Activated naive CD4-positive, alpha-beta T cell treated with anti-CD3 and anti-CD28 coated beads, Interleukin-2, amount 50 U/mL, for 72 hours (primary cell): ENCODE data around the gene LRRC4C. TPM values are rescaled to one million over a fixed set of nuclear protein-coding genes. Genes with fewer than 3 reads are reported as not detected.
"Not testable (repeated sequence)": the region's sequence is repeated elsewhere in the genome, so short reads cannot be mapped to it uniquely, and the experiment has no call there.

Experiments
- ATAC-seq, 2 donors: fragments of 150-1000 bp; cut with Tn5 transposase; 2 replicates each; pipeline ENCODE4 v1.10.0; 2021; ENCODE audit warnings: mild to moderate bottlenecking in 2 of 2, moderate library complexity in 2 of 2
- DNase-seq, 2 donors: peaks; one replicate each; pipeline ENCODE4 v3.0.0; 2021 to 2022; ENCODE audit warnings: low spot score in 2 of 2
- H3K27ac Mint-ChIP-seq, 2 donors: one replicate each; pipeline ENCODE4 v1.8.0; 2022; ENCODE audit warnings: mild to moderate bottlenecking in 2 of 2, mixed read lengths in 2 of 2
- H3K36me3 Mint-ChIP-seq, 2 donors: one replicate each; pipeline ENCODE4 v1.8.0; 2022; ENCODE audit warnings: mixed read lengths in 2 of 2
- H3K9me3 Mint-ChIP-seq, 2 donors: one replicate each; pipeline ENCODE4 v1.8.0; 2022; ENCODE audit warnings: mixed read lengths in 2 of 2
- total RNA-seq, 2 donors: library from RNA; stranded (reverse); gene quantifications; one replicate each; pipeline ENCODE4 v1.2.3, GENCODE V29; 2022

Gene LRRC4C
- total RNA-seq, 2 donors from 2014 or later: not detected

- Mint-ChIP-seq H3K27ac (no peak overlapping the region), H3K9me3 (peaks cover 17 to 19% of the 10 kb centered on the region in 2 donors), H3K36me3 (peaks cover 0 to 14% of the 10 kb centered on the region in 2 donors)
- DNase-seq (no peak), ATAC-seq (no peak)
Measured at GRCh38 chr11:40867991-40868632, 591.3 kb downstream of the LRRC4C start.

- H3K27ac Mint-ChIP-seq, DNase-seq, H3K36me3 Mint-ChIP-seq, ATAC-seq, H3K9me3 Mint-ChIP-seq: not testable (repeated sequence)
Measured at GRCh38 chr11:40857754-40858153, 601.7 kb downstream of the LRRC4C start.

GRCh38 chr11:40842750-40843339 lies 616.6 kb downstream of the LRRC4C start:
- Mint-ChIP-seq H3K36me3 (peaks cover 0 to 11% of the 10 kb centered on the region in 2 donors), H3K27ac (no peak overlapping the region), H3K9me3 (peaks cover 20 to 28% of the 10 kb centered on the region in 2 donors)
- ATAC-seq (no peak), DNase-seq (no peak)

DNA sequence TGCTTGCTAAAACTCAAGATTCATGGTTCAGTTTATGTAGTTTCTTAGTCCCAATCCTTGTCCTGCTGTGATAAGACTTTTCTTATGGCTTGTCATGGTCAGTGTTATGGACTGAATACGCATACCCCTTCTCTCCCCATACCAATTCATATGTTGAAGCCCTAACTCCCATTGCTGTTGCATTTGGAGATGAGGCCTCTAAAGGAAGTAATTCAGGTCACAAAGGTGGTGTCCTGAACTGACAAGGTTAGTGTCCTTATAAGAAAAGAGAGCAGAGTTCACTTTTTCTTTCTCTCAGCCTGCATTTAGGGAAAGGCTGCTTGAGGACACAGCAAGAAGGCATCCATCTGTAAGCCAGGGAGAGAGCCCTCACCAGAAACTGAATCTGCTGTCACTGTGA lies 618.2 kb downstream of the LRRC4C start:
- Mint-ChIP-seq H3K27ac (no peak overlapping the region), H3K36me3 (peaks cover 0 to 4% of the 10 kb centered on the region in 2 donors), H3K9me3 (peaks cover 13 to 15% of the 10 kb centered on the region in 2 donors)
- DNase-seq (no peak), ATAC-seq (no peak)

DNA sequence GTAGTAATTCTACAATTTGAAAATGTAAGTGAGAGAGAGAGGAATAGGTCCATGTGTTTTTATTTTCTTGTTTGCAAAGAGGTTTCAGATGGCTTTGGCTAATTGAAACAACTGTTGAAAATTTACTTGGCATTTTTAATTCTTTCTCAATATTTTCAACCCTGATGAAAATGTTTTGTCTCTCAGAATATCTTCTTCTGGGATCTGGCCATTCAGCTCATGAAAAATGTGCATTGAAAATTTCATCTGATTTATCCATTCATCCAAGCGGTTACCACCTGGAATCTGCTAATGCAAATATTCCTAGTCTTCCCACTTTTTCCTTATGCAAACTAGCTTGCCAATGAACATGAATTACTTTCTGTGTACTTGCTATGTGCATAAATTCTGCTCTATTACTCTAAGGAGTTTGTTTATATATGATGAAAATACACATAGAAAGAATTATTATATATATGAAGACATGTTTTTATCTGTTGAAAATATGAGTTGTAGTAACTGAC lies 621.2 kb downstream of the LRRC4C start:
- DNase-seq: no peak
- H3K36me3 Mint-ChIP-seq: no peaks in the 10 kb centered on the region
- ATAC-seq: no peak
- no peak overlapping the region for H3K27ac Mint-ChIP-seq
- H3K9me3 Mint-ChIP-seq: peaks cover 12 to 15% of the 10 kb centered on the region in 2 donors

- DNase-seq (no peak), ATAC-seq (no peak)
- peaks cover 4 to 7% of the 10 kb centered on the region in 2 donors for H3K9me3 Mint-ChIP-seq
- H3K36me3 Mint-ChIP-seq: no peaks in the 10 kb centered on the region
- H3K27ac Mint-ChIP-seq: no peak overlapping the region
Measured at GRCh38 chr11:40827116-40827515, 632.3 kb downstream of the LRRC4C start.

DNA sequence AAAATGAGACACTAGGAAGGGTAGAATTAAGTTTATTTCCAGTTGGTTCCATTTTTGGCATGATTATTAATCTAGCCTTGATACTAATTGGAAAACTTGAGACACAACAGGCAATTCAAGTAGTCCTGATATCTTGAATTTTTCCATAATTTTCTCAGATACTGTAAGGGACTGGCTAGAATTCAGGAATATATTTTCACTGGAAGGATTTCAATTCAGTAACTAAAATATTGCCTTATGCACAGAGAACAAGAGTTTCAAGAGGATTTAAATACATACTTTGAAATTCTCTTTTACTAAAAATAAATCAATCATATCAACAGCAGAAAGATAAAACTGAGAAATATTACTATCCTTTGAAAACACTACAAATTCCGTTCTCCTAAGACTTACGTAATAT lies 632.9 kb downstream of the LRRC4C start:
- H3K9me3 Mint-ChIP-seq: peaks cover 3 to 9% of the 10 kb centered on the region in 2 donors

DNA sequence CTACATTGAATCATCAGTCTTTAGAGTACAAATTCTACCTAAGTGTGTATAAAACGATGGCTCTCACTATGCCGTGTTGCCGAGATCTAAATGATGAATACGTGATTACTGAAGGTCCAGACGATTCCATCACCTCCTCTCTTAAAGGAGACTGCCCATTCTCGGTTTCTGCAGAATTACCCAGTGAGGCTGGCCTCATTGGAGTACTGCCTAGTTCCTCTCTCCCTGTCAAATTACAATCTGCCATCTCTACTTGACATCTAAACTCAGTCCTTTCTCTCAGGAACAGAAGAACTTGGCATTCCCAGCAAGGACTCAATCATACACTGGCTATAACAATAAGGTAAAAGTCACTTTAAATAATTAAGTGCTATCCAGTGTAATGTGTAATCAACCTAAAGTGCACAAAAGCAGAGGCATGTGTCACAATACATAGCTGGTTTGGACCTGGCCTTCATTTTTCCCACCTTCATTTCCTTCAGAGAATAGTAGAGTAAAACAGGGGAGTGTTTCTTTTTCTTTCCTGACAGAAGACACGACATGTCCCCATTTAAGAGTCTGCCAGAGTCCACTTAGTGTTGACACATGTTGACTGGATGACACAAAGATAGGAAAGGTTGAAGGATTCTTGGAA lies 634.1 kb downstream of the LRRC4C start:
- ATAC-seq: no peak
- Mint-ChIP-seq H3K36me3 (no peaks in the 10 kb centered on the region), H3K27ac (no peak overlapping the region), H3K9me3 (peaks cover 0 to 9% of the 10 kb centered on the region in 2 donors)
- DNase-seq: no peak

More for the DNA sequence above, 632.9 kb downstream of the LRRC4C start:
- DNase-seq (no peak), ATAC-seq (no peak)
- Mint-ChIP-seq H3K36me3 (no peaks in the 10 kb centered on the region), H3K27ac (no peak overlapping the region)

GRCh38 chr11:40819230-40819629 lies 640.2 kb downstream of the LRRC4C start:
- H3K27ac Mint-ChIP-seq: no peak overlapping the region
- ATAC-seq (no peak), DNase-seq (no peak)
- peaks cover 21 to 30% of the 10 kb centered on the region in 2 donors for H3K9me3 Mint-ChIP-seq
- peaks cover 0 to 4% of the 10 kb centered on the region in 2 donors for H3K36me3 Mint-ChIP-seq

DNA sequence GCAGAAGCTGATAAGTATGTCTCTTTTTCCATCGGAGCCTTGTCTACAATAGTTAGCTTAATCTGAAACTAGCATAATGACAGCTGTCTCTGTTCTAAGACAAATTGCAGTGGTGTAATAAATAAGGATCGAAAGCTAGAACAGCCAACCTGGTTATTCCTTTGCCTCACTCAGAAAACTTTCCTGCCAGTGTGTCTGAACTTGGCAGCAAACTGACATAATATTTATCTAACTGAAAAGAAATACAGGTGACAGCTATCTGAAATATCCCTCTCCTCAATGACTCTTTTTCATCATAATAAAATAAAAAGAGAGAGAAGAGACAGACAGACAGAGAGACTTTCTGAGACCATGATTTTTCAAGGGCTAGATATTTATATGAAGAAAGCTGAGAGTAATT lies 642.5 kb downstream of the LRRC4C start:
- H3K9me3 Mint-ChIP-seq: peaks cover 21 to 26% of the 10 kb centered on the region in 2 donors
- ATAC-seq (no peak), DNase-seq (no peak)
- no peak overlapping the region for H3K27ac Mint-ChIP-seq
- H3K36me3 Mint-ChIP-seq: peaks cover 0 to 4% of the 10 kb centered on the region in 2 donors

- no peak for ATAC-seq
- H3K36me3 Mint-ChIP-seq: peaks cover 0 to 4% of the 10 kb centered on the region in 2 donors
- H3K9me3 Mint-ChIP-seq: peaks cover 26 to 29% of the 10 kb centered on the region in 2 donors
- no peak for DNase-seq
- no peak overlapping the region for H3K27ac Mint-ChIP-seq
Measured at GRCh38 chr11:40797981-40798380, 661.5 kb downstream of the LRRC4C start.

DNA sequence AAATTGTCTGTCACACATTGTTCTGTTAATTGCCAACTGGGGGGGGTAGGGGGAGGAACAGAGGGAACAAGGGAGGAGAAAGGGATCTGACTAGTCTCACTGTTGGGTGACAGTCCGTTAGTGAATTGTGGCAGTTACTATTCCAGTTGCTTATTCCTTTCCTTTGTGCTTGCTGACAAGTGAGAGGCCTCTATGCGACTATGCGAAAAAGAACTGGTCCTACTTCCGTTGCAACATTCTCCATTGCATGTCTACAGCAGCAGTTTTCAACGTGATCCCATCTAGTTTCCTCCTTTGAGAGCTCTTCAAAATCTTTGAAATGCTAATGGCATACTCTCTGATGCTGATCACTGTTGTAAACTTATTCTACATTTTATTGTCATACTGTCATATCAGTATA lies 672.2 kb downstream of the LRRC4C start:
- Mint-ChIP-seq H3K9me3 (peaks cover 23 to 29% of the 10 kb centered on the region in 2 donors), H3K27ac (no peak overlapping the region), H3K36me3 (no peaks in the 10 kb centered on the region)
- DNase-seq (no peak), ATAC-seq (no peak)

GRCh38 chr11:40763046-40763445 lies 696.4 kb downstream of the LRRC4C start:
- ATAC-seq: no peak
- no peak overlapping the region for H3K27ac Mint-ChIP-seq
- no peaks in the 10 kb centered on the region for H3K36me3 Mint-ChIP-seq
- peaks cover 7 to 12% of the 10 kb centered on the region in 2 donors for H3K9me3 Mint-ChIP-seq
- DNase-seq: no peak

- Mint-ChIP-seq H3K9me3 (peaks cover 10 to 11% of the 10 kb centered on the region in 2 donors), H3K27ac (no peak overlapping the region), H3K36me3 (no peaks in the 10 kb centered on the region)
- DNase-seq (no peak), ATAC-seq (no peak)
Measured at GRCh38 chr11:40759341-40759740, 700.1 kb downstream of the LRRC4C start.

DNA sequence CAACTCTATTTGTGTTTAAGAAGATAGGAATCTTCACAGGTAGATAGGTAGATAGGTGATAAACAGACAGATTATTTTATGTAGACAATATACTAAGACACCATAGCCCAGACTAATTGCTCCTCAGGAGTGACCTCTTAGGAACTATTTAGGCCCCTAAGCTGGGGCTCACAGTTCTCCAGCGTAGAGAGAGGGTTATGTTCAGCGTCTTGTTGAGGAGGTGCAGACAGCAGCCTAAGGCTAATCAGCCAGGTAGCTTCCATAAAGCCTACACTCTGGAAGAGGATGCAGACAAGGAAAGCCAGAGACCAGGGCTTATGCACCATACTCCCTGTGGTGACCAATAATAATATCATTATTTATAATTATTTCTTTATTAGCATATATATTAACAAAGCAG lies 705.2 kb downstream of the LRRC4C start:
- Mint-ChIP-seq H3K27ac (no peak overlapping the region), H3K36me3 (no peaks in the 10 kb centered on the region), H3K9me3 (peaks cover 16 to 19% of the 10 kb centered on the region in 2 donors)
- DNase-seq (no peak), ATAC-seq (no peak)

DNA sequence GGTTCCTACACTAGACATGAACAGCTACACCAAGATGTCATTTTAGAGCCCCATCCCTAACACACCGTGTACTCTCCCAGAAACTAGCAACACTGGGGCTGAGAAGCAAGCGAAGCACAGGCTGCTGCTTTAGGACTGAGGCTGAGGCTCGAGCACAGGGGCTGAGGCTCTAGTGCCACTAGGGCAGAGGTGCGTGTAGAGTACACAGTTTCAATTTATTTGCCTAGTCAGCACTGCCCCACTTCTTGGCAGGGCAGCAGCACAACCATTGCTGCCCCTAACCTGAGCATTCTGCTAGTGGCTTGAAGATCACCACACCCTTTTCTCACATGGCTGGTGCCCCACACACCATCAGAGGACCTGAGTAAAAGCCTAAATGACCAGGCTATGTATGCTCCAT lies 713.2 kb downstream of the LRRC4C start:
- DNase-seq (no peak), ATAC-seq (no peak)
- H3K36me3 Mint-ChIP-seq: peaks cover 0 to 5% of the 10 kb centered on the region in 2 donors
- H3K27ac Mint-ChIP-seq: no peak overlapping the region
- peaks cover 16 to 21% of the 10 kb centered on the region in 2 donors for H3K9me3 Mint-ChIP-seq

DNA sequence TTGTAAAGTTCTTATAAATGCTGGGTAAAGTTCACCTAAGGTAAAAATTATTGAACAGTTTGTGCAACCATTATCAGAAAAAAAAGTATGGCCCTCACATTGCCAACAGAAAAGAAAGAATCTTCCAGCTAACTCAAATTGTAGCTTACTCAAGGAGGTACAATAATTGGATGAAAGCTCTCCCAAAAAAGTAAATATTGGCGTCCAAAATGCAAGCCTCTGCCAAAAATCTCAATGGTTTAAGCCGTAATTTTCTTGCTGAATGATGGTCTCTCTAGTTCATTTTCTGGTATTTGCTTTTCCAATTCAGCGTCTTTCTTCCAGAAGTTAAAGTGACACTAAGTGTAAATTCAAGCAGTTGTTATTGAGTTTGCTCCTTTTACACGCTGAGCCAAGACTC lies 727.3 kb downstream of the LRRC4C start:
- Mint-ChIP-seq H3K36me3 (peaks cover 0 to 1% of the 10 kb centered on the region in 2 donors), H3K27ac (no peak overlapping the region), H3K9me3 (peaks cover 18 to 22% of the 10 kb centered on the region in 2 donors)
- no peak for DNase-seq
- ATAC-seq: no peak
